Inferior parietal cortex (tissue), 1 donor: ENCODE results near the gene DDX52.
"Not testable (repeated sequence)": the region's sequence is repeated elsewhere in the genome, so short reads cannot be mapped to it uniquely, and the experiment has no call there.

Experiments
- DNase-seq: peaks from one replicate; pipeline ENCODE4 v3.0.0-alpha.2; 2016; ENCODE audit errors: extremely low spot score

The DDX52 gene

GRCh38 chr17:37650419-37651003 lies 7.3 kb upstream of the DDX52 start:
- peak; percentile 32 for DNase-seq

- DNase-seq, result no peak
These were observed 5.3 kb upstream of the DDX52 start for GRCh38 chr17:37648555-37648954.

GRCh38 chr17:37647856-37648255 lies 4.6 kb upstream of the DDX52 start:
- DNase-seq, result no peak

- DNase-seq, result peak; percentile 17
These were observed 623 bp upstream of the DDX52 start for GRCh38 chr17:37643869-37644268.

GRCh38 chr17:37642681-37643080 lies 565 bp downstream of the DDX52 start:
- no peak for DNase-seq

GRCh38 chr17:37640015-37640414 lies 3.2 kb downstream of the DDX52 start:
- no peak for DNase-seq

GRCh38 chr17:37637956-37638355 lies 5.3 kb downstream of the DDX52 start:
- no peak for DNase-seq

- DNase-seq, result not testable (repeated sequence)
These were observed 26.8 kb downstream of the DDX52 start for GRCh38 chr17:37616430-37616829.

- DNase-seq, result no peak
These were observed 28.4 kb downstream of the DDX52 start for GRCh38 chr17:37614823-37615222.

- DNase-seq, result no peak
These were observed 28.9 kb downstream of the DDX52 start for GRCh38 chr17:37614391-37614790.

- DNase-seq, result no peak
These were observed 32.3 kb downstream of the DDX52 start for GRCh38 chr17:37610971-37611370.

- DNase-seq, result not testable (repeated sequence)
These were observed 33.2 kb downstream of the DDX52 start for GRCh38 chr17:37610041-37610420.

GRCh38 chr17:37609170-37610040 lies 33.8 kb downstream of the DDX52 start, which contains the start of gene SYNRG:
TSS of gene SYNRG (minus strand) at chr17:37609418. CDS start at chr17:37609355, 63 bp downstream.
- peak; percentile 94 for DNase-seq

GRCh38 chr17:37608351-37609169 lies 34.7 kb downstream of the DDX52 start:
- peak; percentile 41 for DNase-seq

- peak; percentile 11 for DNase-seq
These were observed 35.5 kb downstream of the DDX52 start for GRCh38 chr17:37607637-37608331.

- DNase-seq, result no peak
These were observed 37.3 kb downstream of the DDX52 start for GRCh38 chr17:37605813-37606505.

GRCh38 chr17:37605081-37605480 lies 38.2 kb downstream of the DDX52 start:
- no peak for DNase-seq

- DNase-seq, result no peak
These were observed 38.7 kb downstream of the DDX52 start for GRCh38 chr17:37604556-37604955.

GRCh38 chr17:37598145-37598544 lies 45.1 kb downstream of the DDX52 start:
- no peak for DNase-seq

- DNase-seq, result no peak
These were observed 51.0 kb downstream of the DDX52 start for GRCh38 chr17:37592291-37592690.

GRCh38 chr17:37585066-37585465 lies 58.2 kb downstream of the DDX52 start:
- no peak for DNase-seq
